ENCODE data around the gene COX6B2.

The COX6B2 gene

DNA sequence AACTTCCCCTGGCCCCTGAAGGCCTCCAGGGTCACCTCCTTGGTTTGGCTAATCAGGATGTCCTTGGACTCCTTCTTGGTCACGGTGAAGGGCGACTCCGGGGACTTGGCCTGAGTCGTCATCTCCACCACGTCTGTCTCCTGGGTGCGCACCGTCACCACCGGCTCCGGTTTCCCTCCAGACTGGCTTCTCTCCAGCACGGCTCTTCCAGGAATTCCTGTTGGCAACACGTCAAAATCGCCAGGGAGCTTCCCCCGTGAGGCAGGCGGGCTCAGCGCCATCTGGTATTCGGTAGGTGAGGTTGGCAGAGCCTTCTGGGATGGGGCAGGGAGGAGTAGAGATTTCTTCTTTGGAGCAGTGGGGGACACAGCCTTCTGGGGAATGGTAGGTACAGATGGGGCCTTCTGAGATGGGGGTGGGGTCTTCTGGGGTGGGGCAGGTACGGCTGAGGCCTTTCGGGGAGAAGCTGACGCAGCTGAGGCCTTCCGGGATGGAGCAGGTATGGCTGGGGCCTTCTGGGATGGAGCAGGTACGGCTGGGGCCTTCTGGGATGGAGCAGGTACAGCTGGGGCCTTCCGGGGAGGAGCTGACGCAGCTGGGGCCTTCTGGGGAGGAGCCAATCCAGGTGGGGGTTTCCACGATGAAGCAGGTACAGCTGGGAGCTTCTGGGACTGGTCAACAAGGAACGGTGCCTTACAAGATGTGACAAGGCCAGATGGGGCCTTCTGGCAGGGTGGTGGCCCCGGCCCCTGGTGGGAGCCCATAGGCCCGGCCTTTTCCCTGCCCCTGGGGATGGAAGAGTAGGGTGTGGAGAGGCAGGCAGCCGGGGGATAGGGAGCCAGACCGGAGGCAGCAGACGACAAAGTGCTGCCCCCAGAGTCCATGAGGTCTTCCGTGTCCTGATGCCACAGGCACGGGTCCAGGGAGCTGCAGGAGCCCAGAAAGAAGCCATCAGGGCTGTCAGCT lies 4.7 kb upstream of the COX6B2 start:
- no peaks in the 10 kb centered on the region for H3K9me3 Mint-ChIP-seq
- H3K4me3 Mint-ChIP-seq, result no peak overlapping the region
- peaks cover 44% of the 10 kb centered on the region for H3K27me3 Mint-ChIP-seq
- H3K27ac Mint-ChIP-seq, result no peak overlapping the region
- no peaks in the 10 kb centered on the region for H3K36me3 Mint-ChIP-seq (ENCODE audit: low read depth)
- intact Hi-C loops (cut with micrococcal nuclease), result no loop called here
- no peaks in the 10 kb centered on the region for H3K4me1 Mint-ChIP-seq (ENCODE audit: low read depth)

DNA sequence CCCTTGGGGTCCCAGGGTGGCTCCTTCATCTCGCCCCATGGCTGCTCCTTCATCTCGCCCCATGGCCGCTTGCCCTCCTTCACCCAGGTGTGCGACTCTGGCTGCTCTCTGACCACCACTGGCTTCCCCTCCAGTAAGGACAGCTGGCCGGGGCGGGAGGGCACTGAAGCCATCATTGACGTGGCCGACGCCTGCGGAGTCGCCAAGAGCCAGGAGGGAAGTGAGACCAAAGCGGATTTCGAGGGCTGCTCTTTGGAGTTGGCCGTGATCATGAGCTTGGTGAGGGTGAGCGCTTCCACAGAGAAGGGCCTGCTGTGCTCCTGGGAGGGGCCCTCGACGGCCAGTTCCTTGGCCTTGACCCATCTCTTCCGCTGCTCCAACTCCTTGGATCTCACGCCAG lies 4.0 kb upstream of the COX6B2 start:
- Mint-ChIP-seq H3K27me3 (peaks cover 48% of the 10 kb centered on the region), H3K27ac (no peak overlapping the region), H3K9me3 (no peaks in the 10 kb centered on the region), H3K4me3 (no peak overlapping the region), H3K4me1 (ENCODE audit: low read depth) (peaks cover 5% of the 10 kb centered on the region), H3K36me3 (ENCODE audit: low read depth) (no peaks in the 10 kb centered on the region)
- intact Hi-C loops (cut with micrococcal nuclease), result no loop called here

DNA sequence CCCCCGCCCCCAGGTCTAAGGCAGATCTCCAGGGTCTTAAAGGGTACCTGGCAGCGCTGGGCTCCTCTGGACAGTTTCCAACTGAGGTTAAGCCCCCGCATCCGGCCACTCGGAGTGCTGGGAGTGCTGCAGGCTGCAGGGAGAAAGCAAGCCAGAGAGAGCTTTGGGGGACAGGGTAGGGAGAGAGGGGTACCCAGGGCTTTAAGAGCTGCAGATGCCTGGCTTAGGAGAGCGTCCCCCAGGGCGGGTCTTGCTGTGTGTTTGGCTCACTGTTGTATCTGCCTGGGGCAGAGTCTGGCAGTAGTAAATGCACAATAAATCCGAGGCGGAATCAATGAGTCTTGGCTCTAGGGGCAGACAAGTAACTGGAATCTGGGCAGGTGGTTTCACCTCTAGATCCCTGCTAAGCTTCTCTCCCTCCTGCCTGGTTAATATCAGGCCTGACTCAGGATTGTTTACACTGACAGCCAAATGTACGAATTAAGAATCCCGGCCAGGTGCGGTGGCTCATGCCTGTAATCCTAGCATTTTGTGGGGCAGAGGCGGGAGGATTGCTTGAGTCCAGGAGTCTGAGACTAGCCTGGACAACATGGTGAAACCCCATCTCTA lies 798 bp upstream of the COX6B2 start:
- Mint-ChIP-seq H3K27me3 (peaks cover 70% of the 10 kb centered on the region), H3K27ac (no peak overlapping the region), H3K36me3 (ENCODE audit: low read depth) (no peaks in the 10 kb centered on the region), H3K9me3 (no peaks in the 10 kb centered on the region), H3K4me3 (no peak overlapping the region), H3K4me1 (ENCODE audit: low read depth) (peaks cover 29% of the 10 kb centered on the region)
- intact Hi-C loops (cut with micrococcal nuclease), result no loop called here

DNA sequence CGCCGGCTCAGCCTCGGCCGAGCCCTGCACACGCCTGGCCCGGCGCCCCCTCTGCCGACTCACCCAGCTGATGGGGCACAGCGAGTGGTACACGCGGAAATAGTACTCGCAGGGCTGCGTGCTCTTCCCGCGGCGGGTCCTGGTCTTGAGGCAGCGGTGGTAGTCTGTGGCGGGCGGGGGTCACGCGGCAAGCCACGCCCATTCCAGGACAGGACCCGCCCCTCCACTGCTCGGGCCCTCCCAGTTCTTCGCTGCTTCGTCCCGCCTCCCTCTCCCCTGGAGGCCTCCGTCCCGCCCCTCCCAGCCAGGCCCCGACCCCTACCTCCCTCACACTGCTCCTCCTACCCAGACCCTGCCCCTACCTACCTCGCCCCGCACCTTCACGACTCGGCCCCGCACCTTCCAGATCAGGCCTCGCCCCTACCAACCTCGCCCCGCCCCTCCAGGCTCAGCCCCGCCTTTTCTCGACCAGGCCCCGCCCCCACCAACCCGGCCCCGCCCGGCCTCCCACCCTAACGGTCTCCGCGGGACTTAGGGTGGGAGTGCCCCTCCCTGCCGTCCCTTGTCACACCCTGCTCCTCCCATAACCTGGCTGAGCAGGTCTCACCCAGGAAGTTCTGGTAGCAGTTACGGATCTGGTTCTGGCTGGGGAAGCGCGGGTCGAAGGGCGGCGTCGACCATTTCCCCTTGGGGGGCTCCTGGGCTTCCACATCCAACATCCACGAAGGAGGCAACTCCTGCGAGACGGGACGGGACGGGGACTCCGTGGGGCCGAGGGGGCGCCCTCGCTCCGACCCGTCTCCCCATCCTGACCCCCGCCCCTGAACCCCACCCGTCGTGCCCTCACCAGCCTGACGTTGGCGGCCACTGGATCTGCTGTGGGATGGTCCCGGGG lies 469 bp downstream of the COX6B2 start:
- H3K4me1 Mint-ChIP-seq (ENCODE audit: low read depth), result peaks cover 29% of the 10 kb centered on the region
- H3K27ac Mint-ChIP-seq, result no peak overlapping the region
- intact Hi-C loops (cut with micrococcal nuclease), result no loop called here
- no peaks in the 10 kb centered on the region for H3K36me3 Mint-ChIP-seq (ENCODE audit: low read depth)
- H3K27me3 Mint-ChIP-seq, result peaks cover 70% of the 10 kb centered on the region
- peak overlapping the region; percentile 75 for H3K4me3 Mint-ChIP-seq
- no peaks in the 10 kb centered on the region for H3K9me3 Mint-ChIP-seq

DNA sequence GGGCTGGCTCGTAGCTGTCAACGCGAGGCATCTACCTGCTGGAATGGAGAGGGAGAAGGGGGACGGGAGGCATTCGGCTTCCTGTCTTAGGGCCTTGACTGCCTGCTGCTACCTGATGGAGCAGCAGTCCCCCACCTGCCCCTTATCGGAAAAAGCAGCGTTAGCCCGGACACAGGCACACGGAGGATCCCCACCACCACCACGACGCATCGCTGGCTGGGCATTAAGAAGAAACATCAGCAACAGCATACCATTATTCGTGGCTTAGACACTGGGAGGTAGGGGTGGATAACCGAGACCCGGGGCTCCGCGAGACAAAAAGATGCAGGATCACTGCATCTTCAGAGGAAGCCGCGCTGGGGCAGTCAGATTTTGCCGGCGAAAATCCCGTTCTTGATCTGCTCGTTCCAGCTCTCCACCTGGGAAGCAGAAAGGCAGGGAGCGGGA lies 1.1 kb downstream of the COX6B2 start:
- peak overlapping the region; percentile 75 for H3K4me3 Mint-ChIP-seq
- no peaks in the 10 kb centered on the region for H3K36me3 Mint-ChIP-seq (ENCODE audit: low read depth)
- H3K27ac Mint-ChIP-seq, result no peak overlapping the region
- peaks cover 29% of the 10 kb centered on the region for H3K4me1 Mint-ChIP-seq (ENCODE audit: low read depth)
- peaks cover 64% of the 10 kb centered on the region for H3K27me3 Mint-ChIP-seq
- no peaks in the 10 kb centered on the region for H3K9me3 Mint-ChIP-seq
- intact Hi-C loops (cut with micrococcal nuclease), result no loop called here

DNA sequence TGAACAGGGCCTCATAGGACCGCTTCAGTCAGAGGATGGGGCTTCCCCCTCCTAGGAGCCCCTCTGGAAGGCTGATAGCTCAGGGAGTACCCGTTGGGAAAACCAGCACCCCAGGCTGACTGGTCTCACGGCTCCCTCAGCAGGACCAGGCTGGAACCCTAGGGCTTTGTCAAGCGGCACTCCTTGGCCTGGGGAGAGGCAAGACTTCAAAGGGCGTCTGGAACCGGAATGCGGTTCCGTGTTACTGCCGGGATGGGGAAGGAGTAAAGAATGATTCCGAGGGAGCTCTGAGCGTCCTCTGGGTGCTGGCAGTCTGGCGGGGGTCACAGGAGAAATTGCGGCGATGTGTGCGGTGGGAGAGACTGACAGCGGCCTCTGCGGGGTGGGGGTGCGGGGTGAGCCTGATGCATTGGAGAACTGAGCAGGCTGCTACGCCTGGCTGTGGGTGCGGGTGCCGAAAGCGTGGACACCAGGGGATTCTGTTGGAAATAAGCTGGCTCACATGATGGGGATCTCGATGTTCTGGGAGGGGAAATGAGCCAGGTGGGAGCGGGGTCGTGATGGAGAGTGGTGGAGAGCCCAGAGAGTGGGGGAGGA lies 1.9 kb downstream of the COX6B2 start:
- peaks cover 5% of the 10 kb centered on the region for H3K36me3 Mint-ChIP-seq (ENCODE audit: low read depth)

DNA sequence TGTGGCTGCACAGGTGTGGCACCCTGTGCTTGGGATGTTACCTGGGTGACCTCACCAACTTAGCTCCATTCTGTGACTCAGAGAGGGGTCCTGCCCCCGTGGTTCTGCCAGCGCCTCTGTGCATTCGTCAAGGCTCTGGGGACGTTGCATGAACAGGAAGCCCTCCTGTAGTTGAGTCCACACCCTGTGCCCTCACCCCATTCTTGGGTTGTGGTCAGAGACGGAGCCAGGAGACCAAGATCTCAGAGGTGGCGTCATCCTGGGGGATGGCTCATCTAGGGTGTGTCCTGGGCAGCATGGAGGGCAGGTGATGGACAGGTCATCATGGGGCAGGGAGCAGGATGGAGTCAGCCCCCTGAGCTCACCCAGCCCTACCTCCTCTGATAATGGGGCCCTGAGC lies 2.5 kb downstream of the COX6B2 start:
- H3K9me3 Mint-ChIP-seq, result no peaks in the 10 kb centered on the region
- no peak overlapping the region for H3K4me3 Mint-ChIP-seq
- no peak overlapping the region for H3K27ac Mint-ChIP-seq
- H3K4me1 Mint-ChIP-seq (ENCODE audit: low read depth), result peaks cover 29% of the 10 kb centered on the region
- peaks cover 11% of the 10 kb centered on the region for H3K36me3 Mint-ChIP-seq (ENCODE audit: low read depth)
- intact Hi-C loops (cut with micrococcal nuclease), result no loop called here
- peaks cover 52% of the 10 kb centered on the region for H3K27me3 Mint-ChIP-seq

More for the DNA sequence above, 1.9 kb downstream of the COX6B2 start:
- Mint-ChIP-seq H3K9me3 (no peaks in the 10 kb centered on the region), H3K27me3 (peaks cover 58% of the 10 kb centered on the region), H3K4me1 (ENCODE audit: low read depth) (peaks cover 29% of the 10 kb centered on the region), H3K4me3 (peak overlapping the region; percentile 26), H3K27ac (no peak overlapping the region)
- intact Hi-C loops (cut with micrococcal nuclease), result no loop called here

DNA sequence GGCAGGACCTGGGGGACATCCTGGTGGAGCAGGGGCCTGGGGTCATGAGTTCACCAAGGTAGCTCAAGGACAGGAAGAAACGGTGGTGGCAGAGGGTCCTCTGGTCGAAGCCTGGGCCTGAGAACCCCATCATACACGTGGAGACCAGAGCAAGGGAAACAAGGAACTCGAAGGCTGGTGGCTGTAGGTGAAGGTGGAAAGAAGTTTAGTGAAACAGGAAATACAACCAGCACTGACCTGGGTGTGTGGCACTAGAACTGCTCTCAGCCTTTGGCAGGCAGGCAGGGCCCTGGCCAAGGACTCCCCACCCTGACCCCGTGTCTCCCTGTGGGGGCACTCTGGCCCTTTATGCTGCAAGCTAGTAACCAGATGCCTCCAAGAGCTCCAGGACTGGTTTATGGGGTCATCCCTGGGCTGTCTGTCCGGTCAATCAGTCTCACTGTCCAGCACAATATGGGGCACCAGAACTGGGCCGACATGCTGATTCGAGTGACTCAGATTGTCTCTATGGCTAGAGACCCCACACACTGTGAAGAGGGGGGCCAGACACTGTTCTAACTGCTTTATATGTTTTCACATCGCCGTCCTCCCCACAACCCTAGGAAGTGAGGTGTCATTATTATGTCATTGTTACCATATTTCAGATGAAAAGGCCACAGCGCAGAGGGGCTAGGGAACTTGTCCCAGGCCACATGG lies 3.8 kb downstream of the COX6B2 start:
- Mint-ChIP-seq H3K27ac (no peak overlapping the region), H3K36me3 (ENCODE audit: low read depth) (peaks cover 24% of the 10 kb centered on the region), H3K4me3 (no peak overlapping the region), H3K4me1 (ENCODE audit: low read depth) (peaks cover 29% of the 10 kb centered on the region), H3K9me3 (no peaks in the 10 kb centered on the region), H3K27me3 (peaks cover 40% of the 10 kb centered on the region)
- intact Hi-C loops (cut with micrococcal nuclease), result no loop called here

DNA sequence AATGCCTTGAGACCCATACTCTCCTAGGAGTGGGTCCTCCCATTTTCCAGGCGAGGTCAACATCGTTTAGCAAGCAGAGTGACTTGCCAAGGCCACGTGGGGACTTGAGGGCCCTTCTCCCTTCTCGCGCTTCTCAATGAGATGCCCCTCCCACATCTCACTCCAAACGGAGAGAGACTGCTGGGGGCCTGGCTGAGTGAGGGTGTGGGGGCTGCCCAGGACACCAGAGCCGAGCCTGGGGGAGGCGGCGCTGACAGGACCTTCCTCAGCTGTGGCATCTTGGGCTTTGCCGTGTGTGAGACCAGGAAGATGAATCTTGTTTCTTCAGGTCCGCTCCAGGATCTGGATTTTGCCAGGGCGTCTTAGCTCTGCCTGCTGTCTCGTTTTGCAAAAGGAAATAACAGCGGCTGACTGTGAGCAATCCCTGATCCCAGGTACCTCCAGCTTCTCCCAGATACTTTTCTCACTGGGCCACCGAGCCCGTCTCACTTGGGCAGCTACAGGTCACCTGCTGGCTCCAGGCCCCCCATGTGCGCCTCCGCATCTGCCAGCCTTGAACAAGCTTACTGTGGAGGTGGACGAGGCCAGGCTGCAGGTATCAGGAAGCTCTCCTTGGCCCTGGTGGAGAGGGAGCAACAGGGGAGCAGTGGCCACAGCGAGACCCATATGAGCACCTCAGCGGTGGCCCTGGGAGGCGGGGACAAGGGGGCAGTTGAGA lies 6.0 kb downstream of the COX6B2 start:
- Mint-ChIP-seq H3K27me3 (peaks cover 24% of the 10 kb centered on the region), H3K9me3 (no peaks in the 10 kb centered on the region), H3K4me3 (no peak overlapping the region), H3K27ac (no peak overlapping the region), H3K36me3 (ENCODE audit: low read depth) (peaks cover 47% of the 10 kb centered on the region), H3K4me1 (ENCODE audit: low read depth) (peaks cover 31% of the 10 kb centered on the region)
- intact Hi-C loops (cut with micrococcal nuclease), result no loop called here

DNA sequence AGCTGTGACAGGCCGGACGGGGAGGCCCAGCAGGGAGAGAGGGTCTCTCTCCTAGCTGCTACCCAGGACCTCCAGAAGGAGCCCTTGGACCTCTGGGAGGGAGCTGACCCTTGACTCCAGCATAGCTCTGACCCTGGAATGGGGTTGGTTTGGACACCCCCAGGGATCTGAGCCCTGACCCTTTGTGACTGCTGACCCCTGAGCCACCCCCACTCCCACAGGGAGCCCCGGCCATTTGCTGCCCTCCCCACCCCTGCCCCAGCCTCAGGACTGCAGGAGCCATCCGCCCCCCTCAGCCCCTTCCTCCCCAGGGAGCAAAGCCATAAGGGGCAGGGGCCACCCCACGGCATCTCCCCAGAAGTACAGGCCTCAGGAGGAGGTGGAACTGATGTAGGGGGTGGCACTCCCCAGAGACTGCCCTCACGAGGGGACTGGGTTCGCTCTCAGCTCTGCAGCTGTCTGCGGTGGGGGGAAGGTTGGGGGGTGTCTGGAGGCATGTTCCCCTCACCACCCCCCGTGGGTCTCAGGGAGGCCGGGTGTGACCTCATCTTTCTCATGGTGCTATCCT lies 7.0 kb downstream of the COX6B2 start:
- Mint-ChIP-seq H3K27me3 (peaks cover 15% of the 10 kb centered on the region), H3K4me1 (ENCODE audit: low read depth) (peaks cover 22% of the 10 kb centered on the region), H3K9me3 (no peaks in the 10 kb centered on the region), H3K4me3 (no peak overlapping the region), H3K36me3 (ENCODE audit: low read depth) (peaks cover 56% of the 10 kb centered on the region), H3K27ac (no peak overlapping the region)
- intact Hi-C loops (cut with micrococcal nuclease), result no loop called here

DNA sequence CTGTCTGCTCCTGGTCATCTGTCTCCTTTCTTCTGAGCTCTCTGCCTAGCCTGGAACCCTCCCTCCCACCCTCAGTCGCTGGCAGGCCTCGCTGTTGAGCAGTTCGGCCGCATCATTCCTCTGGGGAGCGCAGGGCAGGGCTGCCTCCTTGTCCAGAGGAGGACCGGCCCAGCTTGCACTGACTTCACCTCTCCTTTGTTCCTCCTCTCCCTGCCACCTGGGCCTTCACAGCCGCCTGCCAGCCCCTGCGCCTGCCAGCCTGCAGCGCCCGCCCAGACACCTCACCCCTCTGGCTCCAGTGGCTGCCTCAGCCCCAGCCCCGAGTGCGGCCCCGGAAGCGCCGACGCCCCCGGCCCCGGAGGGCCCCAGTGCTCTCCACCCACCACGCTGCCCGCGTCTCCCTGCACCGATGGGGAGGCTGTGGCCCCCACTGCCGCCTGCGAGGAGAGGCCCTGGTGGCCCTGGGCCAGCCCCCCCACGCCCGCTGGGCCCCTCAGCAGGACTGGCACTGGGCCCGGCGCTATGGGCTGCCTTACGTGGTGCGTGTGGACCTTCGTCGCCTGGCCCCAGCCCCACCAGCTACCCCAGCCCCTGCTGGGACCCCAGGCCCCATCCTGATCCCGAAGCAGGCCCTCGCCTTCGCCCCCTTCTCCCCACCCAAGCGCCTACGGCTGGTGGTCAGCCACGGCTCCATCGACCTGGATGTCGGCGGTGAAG lies 7.6 kb downstream of the COX6B2 start:
- intact Hi-C loops (cut with micrococcal nuclease), result no loop called here
- H3K27ac Mint-ChIP-seq, result no peak overlapping the region
- peaks cover 15% of the 10 kb centered on the region for H3K4me1 Mint-ChIP-seq (ENCODE audit: low read depth)
- peaks cover 63% of the 10 kb centered on the region for H3K36me3 Mint-ChIP-seq (ENCODE audit: low read depth)
- peaks cover 8% of the 10 kb centered on the region for H3K27me3 Mint-ChIP-seq
- no peaks in the 10 kb centered on the region for H3K9me3 Mint-ChIP-seq
- H3K4me3 Mint-ChIP-seq, result no peak overlapping the region
